Right kidney (tissue), 1 donor: ENCODE results near the gene TGFA.

ENCODE experiments used
- DNase-seq: peaks from one replicate; pipeline ENCODE4 v3.0.0-alpha.2; 2016

The TGFA gene

GRCh38 chr2:70554338-70554892 is 789 bp upstream of the TGFA start:
- no peak for DNase-seq

- no peak for DNase-seq
These were observed 367 bp downstream of the TGFA start for GRCh38 chr2:70553334-70553583.

GRCh38 chr2:70552501-70553333 is 909 bp downstream of the TGFA start:
- peak; percentile 68 for DNase-seq

- DNase-seq = no peak
These were observed 2.5 kb downstream of the TGFA start for GRCh38 chr2:70551167-70551566.

GRCh38 chr2:70549962-70550361 is 3.7 kb downstream of the TGFA start:
- DNase-seq = no peak

GRCh38 chr2:70549064-70549710 is 4.4 kb downstream of the TGFA start:
- no peak for DNase-seq

- DNase-seq = no peak
These were observed 5.4 kb downstream of the TGFA start for GRCh38 chr2:70548233-70548632.

- DNase-seq = no peak
These were observed 6.7 kb downstream of the TGFA start for GRCh38 chr2:70546885-70547284.

- DNase-seq = no peak
These were observed 7.2 kb downstream of the TGFA start for GRCh38 chr2:70546376-70546775.

GRCh38 chr2:70541481-70542020 is 12.1 kb downstream of the TGFA start:
- no peak for DNase-seq

- no peak for DNase-seq
These were observed 15.8 kb downstream of the TGFA start for GRCh38 chr2:70537840-70538239.

- DNase-seq = no peak
These were observed 17.0 kb downstream of the TGFA start for GRCh38 chr2:70536517-70537055.

GRCh38 chr2:70535573-70535972 is 18.1 kb downstream of the TGFA start:
- DNase-seq = no peak

GRCh38 chr2:70534183-70534836 is 19.3 kb downstream of the TGFA start:
- DNase-seq = no peak

- no peak for DNase-seq
These were observed 21.2 kb downstream of the TGFA start for GRCh38 chr2:70532244-70532935.

- no peak for DNase-seq
These were observed 22.1 kb downstream of the TGFA start for GRCh38 chr2:70531419-70532086.

- no peak for DNase-seq
These were observed 24.0 kb downstream of the TGFA start for GRCh38 chr2:70529610-70530009.

- DNase-seq = no peak
These were observed 24.7 kb downstream of the TGFA start for GRCh38 chr2:70528929-70529328.

- DNase-seq = no peak
These were observed 25.4 kb downstream of the TGFA start for GRCh38 chr2:70528276-70528675.

- no peak for DNase-seq
These were observed 26.1 kb downstream of the TGFA start for GRCh38 chr2:70527447-70528080.

GRCh38 chr2:70526126-70526525 is 27.5 kb downstream of the TGFA start:
- no peak for DNase-seq
